Testis (tissue), 3 donors: Measurements from ENCODE around the gene SEMA6A. TPM values are rescaled to one million over a fixed set of nuclear protein-coding genes. Genes with fewer than 3 reads are reported as not detected.

Source experiments
- DNase-seq: peaks from one replicate; pipeline ENCODE4 v3.0.0-alpha.2; 2019
- H3K27ac ChIP-seq, 2 donors: fragments of 200-600 bp; sonication (generic); one replicate each; pipeline ENCODE4 v1.5.1; 2019
- H3K27me3 ChIP-seq: fragments of 200-600 bp; sonication (generic); one replicate; pipeline ENCODE4 v1.5.1; 2019
- H3K36me3 ChIP-seq: fragments of 200-600 bp; sonication (generic); one replicate; pipeline ENCODE4 v1.5.1; 2017; ENCODE audit warnings: low read depth; ENCODE audit errors: missing control alignments
- H3K4me1 ChIP-seq: fragments of 200-600 bp; sonication (generic); one replicate; pipeline ENCODE4 v1.5.1; 2019
- H3K4me3 ChIP-seq, 2 donors: fragments of 200-600 bp; sonication (generic); one replicate each; pipeline ENCODE4 v1.5.1; 2017 to 2019
- H3K9me3 ChIP-seq: fragments of 200-600 bp; sonication (generic); one replicate; pipeline ENCODE4 v1.5.1; 2017
- POLR2A ChIP-seq: fragments of 450-650 bp; IDR thresholded peaks from one replicate; pipeline ENCODE4 v1.6.1; 2017; ENCODE audit warnings: antibody characterized with exemption, mild to moderate bottlenecking, moderate library complexity
- WGBS, 2 donors: methylation state at CpG; one replicate each; pipeline ENCODE4 v1.1.5; 2018; 5-methylcytosine and 5-hydroxymethylcytosine counted together
- intact Hi-C: fragments of 100-400 bp; cut with DNase I; formaldehyde crosslinking; loops from one replicate; pipeline ENCODE4 v1.15.1; 2023; ENCODE audit warnings: low total_unique reads
- polyA plus RNA-seq: library from polyadenylated mRNA; stranded (reverse); fragments of 350-450 nt; fragmentation: Illumina TruSeq; extraction: RNeasy Lipid Tissue Mini Kit (QIAGEN cat#74804); gene quantifications from one replicate; pipeline ENCODE4 v1.2.3, GENCODE V29; 2014; ENCODE audit warnings: low read depth, low replicate concordance; ENCODE audit not compliant: insufficient read depth
- total RNA-seq, 2 donors: library from RNA; depleted of rRNA; stranded (reverse); fragments of >200 nt; gene quantifications; one replicate each; pipeline ENCODE4 v1.2.3, GENCODE V29; 2016
- TF ChIP-seq, protein P1 (sequence below), 3 experiments: fragments of 450-650 bp in 2 of 3; fragments of 200-600 bp in 1 of 3; sonication (generic) in 1 of 3; IDR thresholded peaks; one replicate each; pipeline ENCODE4 v1.5.1; 2016 to 2019; ENCODE audit warnings: antibody characterized with exemption in 3 of 3, mild to moderate bottlenecking in 2 of 3, moderate library complexity in 1 of 3

SEMA6A gene
- total and polyA plus RNA-seq, 3 donors from 2014 or later: 17.4 to 67.6 (median 52.0) TPM

DNA sequence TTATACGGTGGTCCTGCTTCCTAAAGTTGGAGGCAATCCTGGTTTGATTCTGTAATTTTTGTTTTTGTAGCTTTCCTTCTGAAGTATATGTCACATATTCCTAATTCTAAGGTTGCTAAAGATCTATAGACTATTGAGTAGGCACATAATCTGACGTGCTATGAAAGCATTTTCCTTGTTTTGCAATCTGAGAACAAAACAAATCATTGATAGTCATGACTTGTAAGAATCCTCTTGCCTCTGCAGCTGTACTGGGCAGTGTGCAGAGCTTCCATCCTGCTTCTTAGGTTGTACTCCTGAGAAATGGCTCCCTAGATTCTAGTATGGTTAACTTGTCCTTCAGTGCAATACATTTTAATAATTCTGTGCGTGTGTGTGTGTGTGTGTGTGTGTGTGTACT is 35.4 kb downstream of the SEMA6A start:
- no peaks in the 10 kb centered on the region for H3K4me1 ChIP-seq
- no peaks in the 10 kb centered on the region for H3K9me3 ChIP-seq
- H3K27ac ChIP-seq: no peak overlapping the region
- DNase-seq: no peak
- no peak overlapping the region for H3K4me3 ChIP-seq
- TF ChIP-seq, protein P1, sequence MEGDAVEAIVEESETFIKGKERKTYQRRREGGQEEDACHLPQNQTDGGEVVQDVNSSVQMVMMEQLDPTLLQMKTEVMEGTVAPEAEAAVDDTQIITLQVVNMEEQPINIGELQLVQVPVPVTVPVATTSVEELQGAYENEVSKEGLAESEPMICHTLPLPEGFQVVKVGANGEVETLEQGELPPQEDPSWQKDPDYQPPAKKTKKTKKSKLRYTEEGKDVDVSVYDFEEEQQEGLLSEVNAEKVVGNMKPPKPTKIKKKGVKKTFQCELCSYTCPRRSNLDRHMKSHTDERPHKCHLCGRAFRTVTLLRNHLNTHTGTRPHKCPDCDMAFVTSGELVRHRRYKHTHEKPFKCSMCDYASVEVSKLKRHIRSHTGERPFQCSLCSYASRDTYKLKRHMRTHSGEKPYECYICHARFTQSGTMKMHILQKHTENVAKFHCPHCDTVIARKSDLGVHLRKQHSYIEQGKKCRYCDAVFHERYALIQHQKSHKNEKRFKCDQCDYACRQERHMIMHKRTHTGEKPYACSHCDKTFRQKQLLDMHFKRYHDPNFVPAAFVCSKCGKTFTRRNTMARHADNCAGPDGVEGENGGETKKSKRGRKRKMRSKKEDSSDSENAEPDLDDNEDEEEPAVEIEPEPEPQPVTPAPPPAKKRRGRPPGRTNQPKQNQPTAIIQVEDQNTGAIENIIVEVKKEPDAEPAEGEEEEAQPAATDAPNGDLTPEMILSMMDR (IDR thresholded peaks at IDR 0.05): no peak
- no peak for TF ChIP-seq POLR2A
- no peaks in the 10 kb centered on the region for H3K27me3 ChIP-seq
- no peaks in the 10 kb centered on the region for H3K36me3 ChIP-seq
- 81 to 95% methylated on average over 3 of the region's 3 CpGs for WGBS, 2 donors
- intact Hi-C loops: no loop called here

DNA sequence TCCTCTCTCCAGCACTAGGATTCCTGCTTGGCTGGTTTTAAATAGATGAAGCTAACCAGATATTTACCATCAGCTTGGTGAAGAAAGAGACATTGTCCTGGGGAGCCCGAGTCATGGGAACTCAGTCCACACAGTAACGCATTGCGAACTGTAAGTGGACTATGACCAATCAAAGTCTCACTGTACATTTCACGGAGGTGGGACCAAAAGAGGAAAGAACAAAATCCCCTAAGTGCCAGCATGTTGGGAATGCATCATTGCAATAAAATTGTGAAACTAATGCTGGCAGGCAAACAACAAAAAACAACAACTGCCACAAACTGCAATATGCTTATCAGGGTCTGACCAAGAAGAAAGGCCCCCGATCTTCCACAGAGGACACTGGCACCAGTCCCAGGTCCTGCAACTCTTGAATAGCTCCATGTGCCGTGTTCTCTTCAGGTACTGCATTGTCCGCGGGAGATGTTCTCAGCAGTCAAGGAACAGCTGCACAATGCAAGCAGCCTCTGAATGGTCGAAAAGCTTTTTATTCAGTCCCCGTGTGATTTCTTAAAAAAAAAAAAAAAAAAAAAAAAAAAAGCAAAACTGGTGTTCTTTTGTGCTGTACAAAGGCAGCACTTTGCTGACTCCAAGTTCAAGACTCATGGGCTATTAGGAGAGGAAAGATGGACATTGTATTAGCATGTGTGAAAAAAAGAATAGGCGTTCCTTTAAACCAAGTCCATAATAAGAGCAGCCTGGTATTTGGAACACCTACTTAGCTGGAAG is 38.1 kb downstream of the SEMA6A start:
- 49 to 51% methylated on average over 11 of the region's 11 CpGs for whole genome bisulfite sequencing, 2 donors
- Histone ChIP-seq H3K9me3 (no peaks in the 10 kb centered on the region), H3K4me3 (no peak overlapping the region), H3K27me3 (no peaks in the 10 kb centered on the region), H3K27ac (no peak overlapping the region), H3K36me3 (no peaks in the 10 kb centered on the region), H3K4me1 (no peaks in the 10 kb centered on the region)
- intact Hi-C loops: no loop called here
- DNase-seq: peak; percentile 38
- TF ChIP-seq, protein P1 (IDR thresholded peaks at IDR 0.05): no peak
- no peak for TF ChIP-seq POLR2A

DNA sequence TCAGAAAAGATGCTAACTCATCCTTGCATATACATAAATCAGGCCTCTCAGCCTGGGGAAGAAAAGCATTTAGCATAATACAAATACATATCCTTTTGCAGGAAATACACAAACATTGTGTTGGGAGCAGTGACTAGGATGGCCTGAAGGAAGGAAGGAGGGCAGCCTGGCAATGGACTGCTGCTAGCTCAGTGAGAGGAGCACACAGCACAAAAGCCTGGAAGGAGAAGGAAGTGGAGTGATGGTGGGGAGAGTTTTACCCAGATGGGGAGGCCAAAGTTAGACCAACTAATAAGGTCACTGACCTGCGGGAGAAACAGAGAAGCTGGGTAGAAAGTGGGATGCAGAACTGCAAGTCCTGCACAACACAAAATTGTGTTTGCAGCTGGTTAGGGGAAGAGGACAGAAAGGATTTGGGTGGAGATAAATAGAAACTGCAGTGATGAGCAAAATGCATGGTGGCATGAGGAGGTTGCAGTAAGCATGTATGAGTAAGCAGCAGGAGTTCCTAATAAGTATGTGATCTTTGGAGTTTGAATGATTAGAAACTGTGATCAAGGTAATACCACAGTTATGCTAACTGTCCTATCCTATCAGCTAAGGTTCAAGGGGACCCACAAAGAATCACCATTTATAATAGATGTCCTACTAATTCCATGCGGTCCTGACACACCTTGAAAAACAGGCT is 39.5 kb downstream of the SEMA6A start:
- DNase-seq: no peak
- H3K9me3 ChIP-seq: no peaks in the 10 kb centered on the region
- H3K27ac ChIP-seq: no peak overlapping the region
- 89 to 96% methylated on average over 2 of the region's 2 CpGs for WGBS, 2 donors
- no peaks in the 10 kb centered on the region for H3K4me1 ChIP-seq
- no peaks in the 10 kb centered on the region for H3K27me3 ChIP-seq
- H3K4me3 ChIP-seq: no peak overlapping the region
- intact Hi-C loops: no loop called here
- TF ChIP-seq POLR2A: no peak
- TF ChIP-seq, protein P1 (IDR thresholded peaks at IDR 0.05): no peak
- no peaks in the 10 kb centered on the region for H3K36me3 ChIP-seq

DNA sequence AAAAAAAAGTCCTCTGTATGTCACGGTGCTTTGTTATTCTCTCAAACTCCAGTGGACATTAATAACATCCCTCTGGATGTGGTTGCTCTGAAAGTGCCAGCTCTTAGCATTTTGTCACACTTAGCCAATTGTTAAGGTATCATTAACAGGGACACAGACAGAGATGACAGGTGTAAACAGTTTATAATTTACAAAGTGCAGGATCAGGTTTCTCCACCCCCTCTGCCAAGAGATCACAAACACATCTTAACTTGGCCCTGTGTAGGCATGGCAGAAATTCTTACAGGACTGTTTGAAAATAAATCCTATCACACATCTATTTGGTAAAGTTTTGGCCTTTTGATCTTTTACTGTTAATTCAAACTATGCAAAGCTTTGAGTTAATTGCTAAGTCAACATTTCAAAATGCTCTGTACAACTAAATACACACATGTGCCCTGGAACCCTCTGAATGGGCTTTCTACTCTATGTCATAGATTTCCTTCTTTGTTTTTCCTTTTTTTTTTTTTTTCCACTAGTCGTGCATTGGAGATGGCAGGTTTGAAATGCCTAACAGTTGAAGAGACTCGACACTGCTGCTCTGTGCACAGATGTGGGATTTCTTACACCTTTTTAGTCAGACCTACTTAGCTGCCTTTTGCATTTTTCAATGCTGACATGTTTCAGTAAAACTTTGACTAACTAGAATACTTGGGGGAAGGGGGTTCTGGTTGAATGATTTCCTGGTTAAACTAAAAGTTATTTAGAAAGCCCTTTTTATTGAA is 41.7 kb downstream of the SEMA6A start:
- H3K4me1 ChIP-seq: peaks cover 6% of the 10 kb centered on the region
- H3K36me3 ChIP-seq: no peaks in the 10 kb centered on the region
- intact Hi-C loops: no loop called here
- 41 to 70% methylated on average over 3 of the region's 3 CpGs for WGBS, 2 donors
- DNase-seq: no peak
- H3K27me3 ChIP-seq: no peaks in the 10 kb centered on the region
- no peaks in the 10 kb centered on the region for H3K9me3 ChIP-seq
- TF ChIP-seq POLR2A: no peak
- TF ChIP-seq, protein P1 (IDR thresholded peaks at IDR 0.05): no peak
- H3K27ac ChIP-seq: no peak overlapping the region
- no peak overlapping the region for H3K4me3 ChIP-seq
